ENCODE data around the gene SMARCC2.

Gene SMARCC2

GRCh38 chr12:56151672-56152131 is 37.6 kb downstream of the SMARCC2 start:
- peak; percentile 70 for DNase-seq (ENCODE audit: low spot score)

GRCh38 chr12:56150563-56150962 is 38.7 kb downstream of the SMARCC2 start:
- DNase-seq (ENCODE audit: low spot score), result no peak

- no peak for DNase-seq (ENCODE audit: low spot score)
Observed at GRCh38 chr12:56146492-56147460, 42.5 kb downstream of the SMARCC2 start.

- DNase-seq (ENCODE audit: low spot score), result no peak
Observed at GRCh38 chr12:56145217-56145616, 44.1 kb downstream of the SMARCC2 start.

GRCh38 chr12:56143870-56144269 is 45.4 kb downstream of the SMARCC2 start:
- DNase-seq (ENCODE audit: low spot score), result no peak

- peak; percentile 41 for DNase-seq (ENCODE audit: low spot score)
Observed at GRCh38 chr12:56143217-56143616, 46.1 kb downstream of the SMARCC2 start.

GRCh38 chr12:56141946-56142784 is 47.1 kb downstream of the SMARCC2 start:
- DNase-seq (ENCODE audit: low spot score), result no peak

- DNase-seq (ENCODE audit: low spot score), result no peak
Observed at GRCh38 chr12:56137853-56138571, 51.3 kb downstream of the SMARCC2 start.

GRCh38 chr12:56134897-56135296 is 54.4 kb downstream of the SMARCC2 start:
- DNase-seq (ENCODE audit: low spot score), result no peak

GRCh38 chr12:56130876-56131275 is 58.4 kb downstream of the SMARCC2 start:
- DNase-seq (ENCODE audit: low spot score), result no peak

GRCh38 chr12:56129942-56130495 is 59.3 kb downstream of the SMARCC2 start:
- DNase-seq (ENCODE audit: low spot score), result no peak

- DNase-seq (ENCODE audit: low spot score), result peak; percentile 83
Observed at GRCh38 chr12:56129206-56129941, 59.9 kb downstream of the SMARCC2 start.

- no peak for DNase-seq (ENCODE audit: low spot score)
Observed at GRCh38 chr12:56128670-56129205, 60.5 kb downstream of the SMARCC2 start.

GRCh38 chr12:56127888-56128669 is 61.2 kb downstream of the SMARCC2 start, which contains the start of gene ESYT1:
Gene ESYT1, plus strand, starts transcription at chr12:56128267. Its CDS starts 53 bp downstream, at chr12:56128320.
- peak; percentile 99 for DNase-seq (ENCODE audit: low spot score)

- no peak for DNase-seq (ENCODE audit: low spot score)
Observed at GRCh38 chr12:56127485-56127887, 61.8 kb downstream of the SMARCC2 start.

GRCh38 chr12:56126732-56127239 is 62.5 kb downstream of the SMARCC2 start:
- no peak for DNase-seq (ENCODE audit: low spot score)

GRCh38 chr12:56124133-56124532 is 65.2 kb downstream of the SMARCC2 start:
- no peak for DNase-seq (ENCODE audit: low spot score)

- DNase-seq (ENCODE audit: low spot score), result no peak
Observed at GRCh38 chr12:56122637-56123036, 66.6 kb downstream of the SMARCC2 start.

- DNase-seq (ENCODE audit: low spot score), result no peak
Observed at GRCh38 chr12:56121204-56121870, 67.9 kb downstream of the SMARCC2 start.

Measured in CD4-positive, alpha-beta T cell treated with Interleukin-15 for 4 hours (primary cell).